Panc1 (cell line): ENCODE results near the gene GSG1L.

Experiments used
- CTCF ChIP-seq: fragments of 450-650 bp; IDR thresholded peaks from 2 replicates; pipeline ENCODE4 v1.5.1; 2017; ENCODE audit warnings: mild to moderate bottlenecking
- POLR2AphosphoS5 ChIP-seq: IDR thresholded peaks from 2 replicates; pipeline ENCODE4 v1.6.1; 2012; ENCODE audit warnings: mild to moderate bottlenecking, low read depth, low read length, moderate library complexity

GRCh38 chr16:27945233-27945973, 118.1 kb downstream of the GSG1L start:
- TF ChIP-seq POLR2AphosphoS5: no peak
- no peak for TF ChIP-seq CTCF
